Breast epithelium (tissue), 4 donors: Measurements from ENCODE around the gene SERINC2. TPM values are rescaled to one million over a fixed set of nuclear protein-coding genes. Genes with fewer than 3 reads are reported as not detected.

ENCODE experiments used
- DNase-seq, 2 donors: peaks; one replicate each; pipeline ENCODE4 v3.0.0-alpha.2; 2019; ENCODE audit warnings: low spot score in 2 of 2
- H3K27ac ChIP-seq, 2 donors: fragments of 200-600 bp; sonication (generic) in 1 of 2; one replicate each; pipeline ENCODE4 v1.5.1; 2016 to 2019; ENCODE audit warnings: mild to moderate bottlenecking in 1 of 2
- H3K27me3 ChIP-seq, 2 donors: fragments of 200-600 bp; sonication (generic) in 1 of 2; one replicate each; pipeline versions ENCODE4 v1.5.1 to v1.6.0; 2017 to 2019; ENCODE audit warnings: control low read depth in 1 of 2, mild to moderate bottlenecking in 1 of 2
- H3K36me3 ChIP-seq: fragments of 200-600 bp; one replicate; pipeline ENCODE4 v1.5.1; 2019
- H3K4me1 ChIP-seq, 2 donors: fragments of 200-600 bp; sonication (generic); one replicate each; pipeline ENCODE4 v1.5.1; 2016 to 2019; ENCODE audit warnings: control low read depth in 1 of 2
- H3K4me3 ChIP-seq, 3 donors: fragments of 200-600 bp; sonication (generic); 1 replicate in 2 of 3; 2 replicates in 1 of 3; pipeline ENCODE4 v1.5.1; 2016 to 2019; ENCODE audit warnings: mild to moderate bottlenecking in 3 of 3, moderate library complexity in 2 of 3
- H3K9me3 ChIP-seq, 2 donors: fragments of 200-600 bp; sonication (generic) in 1 of 2; one replicate each; pipeline ENCODE4 v1.5.1; 2016 to 2019; ENCODE audit warnings: control low read depth in 1 of 2
- CTCF ChIP-seq, 3 donors: fragments of 450-650 bp; IDR thresholded peaks; one replicate each; pipeline ENCODE4 v1.5.1; 2016 to 2017; ENCODE audit warnings: antibody characterized with exemption in 3 of 3, mild to moderate bottlenecking in 3 of 3, moderate library complexity in 3 of 3
- POLR2A ChIP-seq: fragments of 450-650 bp; IDR thresholded peaks from one replicate; pipeline ENCODE4 v1.6.1; 2016; ENCODE audit warnings: antibody characterized with exemption, mild to moderate bottlenecking, moderate library complexity
- POLR2AphosphoS5 ChIP-seq, 3 donors: sonication (generic); formaldehyde crosslinking; IDR thresholded peaks; one replicate each; pipeline ENCODE4 v1.6.1; 2017; ENCODE audit warnings: antibody characterized with exemption in 3 of 3
- intact Hi-C: fragments of 100-400 bp; cut with DNase I; formaldehyde crosslinking; loops from one replicate; pipeline ENCODE4 v1.15.1; 2023; ENCODE audit warnings: low total_unique reads
- total RNA-seq, 3 donors: library from RNA; depleted of rRNA; stranded (reverse); fragments of >200 nt; gene quantifications; one replicate each; pipeline ENCODE4 v1.1.0, GENCODE V29; 2016

Gene SERINC2
- total RNA-seq, 3 donors from 2014 or later: 10.4 to 50.6 (median 30.5) TPM

DNA sequence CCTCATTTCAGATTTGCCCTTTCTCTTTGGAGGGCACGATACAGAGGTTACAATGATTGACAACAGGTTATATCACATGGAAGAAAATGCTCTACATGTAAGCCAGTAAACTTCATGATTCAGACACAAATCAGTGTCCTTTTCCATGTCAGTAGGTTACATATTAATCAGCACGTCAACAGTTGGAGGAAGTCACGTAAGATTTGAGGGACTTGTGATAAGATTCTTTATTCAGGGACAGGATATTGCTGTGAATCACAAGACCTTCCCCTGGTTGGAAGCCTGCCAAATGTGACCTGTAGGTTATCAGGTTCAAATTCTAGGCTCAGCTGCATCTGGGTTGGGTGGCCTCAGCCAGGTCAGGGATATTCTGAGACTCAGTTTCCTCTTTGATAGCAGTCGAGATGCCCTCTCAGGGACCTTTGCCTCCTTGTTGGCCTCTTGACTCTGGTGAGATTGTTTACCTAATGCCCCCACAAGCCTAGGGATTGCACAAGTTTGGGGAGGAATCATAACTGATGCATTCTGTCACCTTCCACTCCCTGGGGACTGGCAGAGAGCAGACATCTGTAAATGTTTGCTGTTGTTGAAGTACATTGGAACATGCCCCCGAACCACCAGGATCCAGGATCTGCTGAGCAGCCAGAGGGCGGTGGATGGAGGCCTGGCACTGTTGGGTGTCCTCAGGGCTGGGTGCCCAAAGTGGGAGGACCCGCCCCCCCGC is 31.9 kb downstream of the SERINC2 start:
- no peak overlapping the region for H3K27ac ChIP-seq
- intact Hi-C loops: no loop called here
- no peaks in the 10 kb centered on the region for H3K9me3 ChIP-seq
- TF ChIP-seq CTCF (IDR thresholded peaks at IDR 0.05) (no peak), POLR2A (no peak), POLR2AphosphoS5 (IDR thresholded peaks at IDR 0.05) (no peak)
- H3K36me3 ChIP-seq: no peaks in the 10 kb centered on the region
- no peaks in the 10 kb centered on the region for H3K27me3 ChIP-seq
- H3K4me3 ChIP-seq: no peak overlapping the region
- H3K4me1 ChIP-seq: no peaks in the 10 kb centered on the region
- no peak for DNase-seq

- Histone ChIP-seq H3K9me3 (no peaks in the 10 kb centered on the region), H3K27ac (no peak overlapping the region), H3K4me3 (no peak overlapping the region), H3K4me1 (no peaks in the 10 kb centered on the region), H3K27me3 (no peaks in the 10 kb centered on the region), H3K36me3 (no peaks in the 10 kb centered on the region)
- TF ChIP-seq CTCF (IDR thresholded peaks at IDR 0.05) (no peak), POLR2A (no peak), POLR2AphosphoS5 (IDR thresholded peaks at IDR 0.05) (no peak)
- DNase-seq: no peak
- intact Hi-C loops: no loop called here
Measured at GRCh38 chr1:31445951-31446350, 32.9 kb downstream of the SERINC2 start.

- Histone ChIP-seq H3K27me3 (no peaks in the 10 kb centered on the region), H3K27ac (no peak overlapping the region), H3K9me3 (no peaks in the 10 kb centered on the region), H3K4me3 (no peak overlapping the region), H3K36me3 (no peaks in the 10 kb centered on the region), H3K4me1 (no peaks in the 10 kb centered on the region)
- intact Hi-C loops: no loop called here
- no peak for DNase-seq
- TF ChIP-seq POLR2AphosphoS5 (IDR thresholded peaks at IDR 0.05): no peak
- TF ChIP-seq CTCF (IDR thresholded peaks at IDR 0.05): no peak
- no peak for TF ChIP-seq POLR2A
Measured at GRCh38 chr1:31447210-31447609, 34.2 kb downstream of the SERINC2 start.

- intact Hi-C loops: no loop called here
- Histone ChIP-seq H3K36me3 (no peaks in the 10 kb centered on the region), H3K4me3 (no peak overlapping the region), H3K9me3 (peaks cover 14 to 40% of the 10 kb centered on the region in 2 donors), H3K27me3 (no peaks in the 10 kb centered on the region), H3K27ac (no peak overlapping the region), H3K4me1 (no peaks in the 10 kb centered on the region)
- TF ChIP-seq CTCF (IDR thresholded peaks at IDR 0.05) (no peak), POLR2A (no peak), POLR2AphosphoS5 (IDR thresholded peaks at IDR 0.05) (no peak)
- DNase-seq: no peak
Measured at GRCh38 chr1:31453384-31454079, 40.5 kb downstream of the SERINC2 start.

DNA sequence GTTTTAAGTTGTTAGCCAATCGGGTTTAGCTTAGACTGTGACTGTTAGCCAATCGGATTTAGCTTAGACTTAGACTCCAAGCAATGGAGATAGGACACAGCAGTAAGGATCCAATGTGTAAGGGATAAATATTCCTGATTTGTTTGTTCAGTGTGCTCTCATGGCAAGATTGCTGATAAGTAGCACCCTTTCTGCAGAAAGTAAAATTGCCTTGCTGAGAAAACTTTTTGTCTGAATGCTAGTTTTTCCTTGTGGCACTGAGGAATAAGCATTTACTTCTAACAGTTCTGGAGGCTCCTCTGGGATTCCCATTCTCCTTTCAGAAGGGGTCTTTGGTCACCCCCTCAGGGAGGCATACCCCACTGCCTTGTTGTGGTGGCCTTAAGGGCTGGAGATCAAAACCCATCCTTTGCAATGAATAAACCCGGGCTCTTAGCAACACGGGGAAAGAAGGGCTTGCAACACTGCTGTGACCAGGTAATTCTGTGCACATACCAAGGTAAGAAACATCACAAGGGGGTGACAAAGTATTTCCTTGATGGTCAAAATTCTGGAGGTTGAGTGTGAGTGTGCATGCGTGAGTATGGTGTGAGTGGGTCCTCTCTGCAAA is 45.4 kb downstream of the SERINC2 start:
- no peak overlapping the region for H3K27ac ChIP-seq
- H3K4me1 ChIP-seq: no peaks in the 10 kb centered on the region
- intact Hi-C loops: no loop called here
- H3K4me3 ChIP-seq: no peak overlapping the region
- no peaks in the 10 kb centered on the region for H3K36me3 ChIP-seq
- H3K27me3 ChIP-seq: no peaks in the 10 kb centered on the region
- DNase-seq: no peak
- no peak for TF ChIP-seq POLR2AphosphoS5 (IDR thresholded peaks at IDR 0.05)
- peaks cover 30 to 47% of the 10 kb centered on the region in 2 donors for H3K9me3 ChIP-seq
